Mesothelial cell of epicardium (in vitro differentiated cells): ENCODE data around the gene NRL. TPM values are rescaled to one million over a fixed set of nuclear protein-coding genes. Genes with fewer than 3 reads are reported as not detected.
A peak's percentile ranks its signal among the peaks of the same experiment; 100 is the strongest.

ENCODE experiments used
- DNase-seq, 2 experiments: peaks; one replicate each; pipeline ENCODE4 v3.0.0; 2021; ENCODE audit warnings: low spot score in 2 of 2; ENCODE audit not compliant: unreplicated experiment in 2 of 2
- H3K27ac Mint-ChIP-seq: 2 replicates; pipeline ENCODE4 v1.8.0; 2021; ENCODE audit warnings: mixed read lengths
- H3K27me3 Mint-ChIP-seq: 2 replicates; pipeline ENCODE4 v1.8.0; 2021; ENCODE audit warnings: low read depth, mixed read lengths
- H3K36me3 Mint-ChIP-seq: 2 replicates; pipeline ENCODE4 v1.8.0; 2021; ENCODE audit warnings: mixed read lengths
- H3K4me1 Mint-ChIP-seq: 2 replicates; pipeline ENCODE4 v1.8.0; 2021; ENCODE audit warnings: mixed read lengths
- H3K4me3 Mint-ChIP-seq: 2 replicates; pipeline ENCODE4 v1.8.0; 2021; ENCODE audit warnings: mild to moderate bottlenecking, moderate library complexity, mixed read lengths
- H3K9me3 Mint-ChIP-seq: 2 replicates; pipeline ENCODE4 v1.8.0; 2021; ENCODE audit warnings: mixed read lengths
- CTCF ChIP-seq: fragments of 200-600 bp; sonication (generic); IDR thresholded peaks from one replicate; pipeline ENCODE4 v1.5.0; 2021; ENCODE audit warnings: antibody characterized with exemption; ENCODE audit not compliant: unreplicated experiment
- total RNA-seq: library from RNA; stranded (reverse); gene quantifications from 3 replicates; pipeline ENCODE4 v1.2.1, GENCODE V29; 2021

The NRL gene
- total RNA-seq, 1 donor from 2014 or later: 2.0 TPM

GRCh38 chr14:24121210-24121609 lies 6.5 kb upstream of the NRL start:
- peaks cover 35% of the 10 kb centered on the region for H3K36me3 Mint-ChIP-seq
- H3K27ac Mint-ChIP-seq: no peak overlapping the region
- TF ChIP-seq CTCF: no peak
- H3K27me3 Mint-ChIP-seq: no peaks in the 10 kb centered on the region
- no peaks in the 10 kb centered on the region for H3K9me3 Mint-ChIP-seq
- no peak overlapping the region for H3K4me3 Mint-ChIP-seq
- H3K4me1 Mint-ChIP-seq: peaks cover 7% of the 10 kb centered on the region
- no peak for DNase-seq

- H3K9me3 Mint-ChIP-seq: no peaks in the 10 kb centered on the region
- no peak for TF ChIP-seq CTCF
- DNase-seq: no peak
- peaks cover 18% of the 10 kb centered on the region for H3K4me1 Mint-ChIP-seq
- no peak overlapping the region for H3K4me3 Mint-ChIP-seq
- H3K27ac Mint-ChIP-seq: no peak overlapping the region
- peaks cover 2% of the 10 kb centered on the region for H3K27me3 Mint-ChIP-seq
- H3K36me3 Mint-ChIP-seq: peaks cover 32% of the 10 kb centered on the region
Measured at GRCh38 chr14:24119691-24120090, 4.9 kb upstream of the NRL start.

GRCh38 chr14:24117179-24117578 lies 2.4 kb upstream of the NRL start:
- no peak for DNase-seq
- no peak for TF ChIP-seq CTCF
- H3K27me3 Mint-ChIP-seq: peaks cover 2% of the 10 kb centered on the region
- H3K4me3 Mint-ChIP-seq: no peak overlapping the region
- peaks cover 22% of the 10 kb centered on the region for H3K36me3 Mint-ChIP-seq
- H3K9me3 Mint-ChIP-seq: no peaks in the 10 kb centered on the region
- peaks cover 20% of the 10 kb centered on the region for H3K4me1 Mint-ChIP-seq
- no peak overlapping the region for H3K27ac Mint-ChIP-seq

- Mint-ChIP-seq H3K4me3 (peak overlapping the region; percentile 90), H3K4me1 (peaks cover 20% of the 10 kb centered on the region), H3K27ac (peak overlapping the region; percentile 99), H3K36me3 (peaks cover 17% of the 10 kb centered on the region), H3K27me3 (peaks cover 2% of the 10 kb centered on the region), H3K9me3 (no peaks in the 10 kb centered on the region)
- TF ChIP-seq CTCF: no peak
- DNase-seq: no peak
Measured at GRCh38 chr14:24116128-24116814, 1.5 kb upstream of the NRL start.

- no peak for DNase-seq
- Mint-ChIP-seq H3K36me3 (peaks cover 14% of the 10 kb centered on the region), H3K27me3 (peaks cover 2% of the 10 kb centered on the region), H3K4me1 (peaks cover 20% of the 10 kb centered on the region), H3K27ac (peak overlapping the region; percentile 99), H3K9me3 (no peaks in the 10 kb centered on the region), H3K4me3 (peak overlapping the region; percentile 90)
- TF ChIP-seq CTCF: no peak
Measured at GRCh38 chr14:24115422-24116127, 826 bp upstream of the NRL start.
